Mucosa of gallbladder (tissue), 1 donor: Measurements from ENCODE around the gene WDR59. TPM values are rescaled to one million over a fixed set of nuclear protein-coding genes. Genes with fewer than 3 reads are reported as not detected.
"Not testable (repeated sequence)": the region's sequence is repeated elsewhere in the genome, so short reads cannot be mapped to it uniquely, and the experiment has no call there.

Source experiments
- DNase-seq: peaks from one replicate; pipeline ENCODE4 v3.0.0-alpha.2; 2020; ENCODE audit warnings: low spot score
- total RNA-seq: library from RNA; stranded (reverse); gene quantifications from one replicate; pipeline ENCODE4 v1.2.1, GENCODE V29; 2021
- donor health status: DM: no; HTN: no; CAD: no.

The WDR59 gene
- total RNA-seq, 1 donor from 2014 or later, result 72.5 TPM

- DNase-seq, result no peak
Observed at GRCh38 chr16:74865922-74866598, 118.9 kb downstream of the WDR59 start.

- DNase-seq, result no peak
Observed at GRCh38 chr16:74862743-74863244, 122.1 kb downstream of the WDR59 start.

GRCh38 chr16:74852500-74852875 is 132.4 kb downstream of the WDR59 start:
- DNase-seq, result no peak

- DNase-seq, result no peak
Observed at GRCh38 chr16:74850027-74850426, 134.9 kb downstream of the WDR59 start.

GRCh38 chr16:74847202-74847601 is 137.7 kb downstream of the WDR59 start:
- DNase-seq, result no peak

GRCh38 chr16:74846714-74847113 is 138.2 kb downstream of the WDR59 start:
- DNase-seq, result no peak

- no peak for DNase-seq
Observed at GRCh38 chr16:74844041-74844980, 140.6 kb downstream of the WDR59 start.

- not testable (repeated sequence) for DNase-seq
Observed at GRCh38 chr16:74843381-74844035, 141.4 kb downstream of the WDR59 start.

- DNase-seq, result no peak
Observed at GRCh38 chr16:74842413-74842812, 142.5 kb downstream of the WDR59 start.

GRCh38 chr16:74841904-74842303 is 143.0 kb downstream of the WDR59 start:
- no peak for DNase-seq

- DNase-seq, result no peak
Observed at GRCh38 chr16:74841469-74841868, 143.5 kb downstream of the WDR59 start.

GRCh38 chr16:74837056-74837455 is 147.9 kb downstream of the WDR59 start:
- no peak for DNase-seq

GRCh38 chr16:74836111-74836671 is 148.7 kb downstream of the WDR59 start:
- DNase-seq, result no peak

GRCh38 chr16:74832228-74832627 is 152.7 kb downstream of the WDR59 start:
- no peak for DNase-seq

- DNase-seq, result no peak
Observed at GRCh38 chr16:74831467-74831866, 153.5 kb downstream of the WDR59 start.

GRCh38 chr16:74830648-74831047 is 154.3 kb downstream of the WDR59 start:
- no peak for DNase-seq

- no peak for DNase-seq
Observed at GRCh38 chr16:74829637-74830036, 155.3 kb downstream of the WDR59 start.

GRCh38 chr16:74825941-74826340 is 159.0 kb downstream of the WDR59 start:
- peak; percentile 4 for DNase-seq

GRCh38 chr16:74825016-74825415 is 159.9 kb downstream of the WDR59 start:
- no peak for DNase-seq
